GM23338 (cell line): ENCODE results near the gene SLC2A8. TPM values are rescaled to one million over a fixed set of nuclear protein-coding genes. Genes with fewer than 3 reads are reported as not detected.
A peak's percentile ranks its signal among the peaks of the same experiment; 100 is the strongest.

Experiments
- ATAC-seq: fragments of 200-7000 bp; cut with Tn5 transposase; 3 replicates; pipeline ENCODE4 v1.9.1; 2020
- DNase-seq: peaks from one replicate; pipeline ENCODE4 v3.0.0-alpha.2; 2015; ENCODE audit warnings: low spot score
- H2AFZ ChIP-seq: fragments of 200-600 bp; sonication (generic); 2 replicates; pipeline ENCODE4 v1.8.0; 2016; ENCODE audit warnings: antibody characterized with exemption, mild to moderate bottlenecking, moderate library complexity
- H3F3A ChIP-seq: fragments of 200-600 bp; sonication (generic); replicated peaks from 2 replicates; pipeline ENCODE4 v1.8.0; 2017; ENCODE audit warnings: antibody characterized with exemption, mixed run types, low read depth
- H3K27ac ChIP-seq: fragments of 200-600 bp; sonication (generic); 2 replicates; pipeline ENCODE4 v1.6.1; 2016; ENCODE audit warnings: low read depth
- H3K27me3 ChIP-seq: fragments of 200-600 bp; sonication (generic); 2 replicates; pipeline ENCODE4 v1.8.0; 2016; ENCODE audit warnings: mild to moderate bottlenecking, mixed run types, moderate library complexity; ENCODE audit not compliant: insufficient read depth
- H3K36me3 ChIP-seq: fragments of 200-600 bp; sonication (generic); 2 replicates; pipeline ENCODE4 v1.8.0; 2016; ENCODE audit warnings: mild to moderate bottlenecking; ENCODE audit not compliant: insufficient read depth
- H3K4me1 ChIP-seq: fragments of 200-600 bp; sonication (generic); 2 replicates; pipeline ENCODE4 v1.8.0; 2016; ENCODE audit warnings: mild to moderate bottlenecking, moderate library complexity; ENCODE audit not compliant: insufficient read depth
- H3K4me2 ChIP-seq: fragments of 200-600 bp; sonication (generic); 2 replicates; pipeline ENCODE4 v1.7.1; 2017; ENCODE audit warnings: mixed run types
- H3K4me3 ChIP-seq: fragments of 200-600 bp; sonication (generic); 2 replicates; pipeline ENCODE4 v1.6.1; 2016; ENCODE audit warnings: mixed run types
- H3K79me2 ChIP-seq: fragments of 200-600 bp; sonication (generic); replicated peaks from 2 replicates; pipeline ENCODE4 v1.8.0; 2017; ENCODE audit warnings: mild to moderate bottlenecking; ENCODE audit not compliant: insufficient read depth
- H3K9me2 ChIP-seq: fragments of 200-600 bp; sonication (generic); 2 replicates; pipeline ENCODE4 v1.8.0; 2017; ENCODE audit not compliant: insufficient read depth
- H4K20me1 ChIP-seq: fragments of 200-600 bp; sonication (generic); replicated peaks from 2 replicates; pipeline ENCODE4 v1.8.0; 2017; ENCODE audit warnings: mild to moderate bottlenecking; ENCODE audit not compliant: insufficient read depth
- H3K27ac Mint-ChIP-seq: 2 replicates; pipeline ENCODE4 v1.8.0; 2020; ENCODE audit warnings: inconsistent platforms, mild to moderate bottlenecking, moderate library complexity, mixed read lengths
- H3K27me3 Mint-ChIP-seq: 3 replicates; pipeline ENCODE4 v1.8.0; 2022; ENCODE audit warnings: low read depth, mild to moderate bottlenecking, moderate library complexity, mixed read lengths, inconsistent platforms; ENCODE audit not compliant: insufficient read depth, poor library complexity
- H3K36me3 Mint-ChIP-seq: 3 replicates; pipeline ENCODE4 v1.8.0; 2021; ENCODE audit warnings: low read depth, mild to moderate bottlenecking, inconsistent platforms, moderate library complexity, mixed read lengths
- H3K4me1 Mint-ChIP-seq: 3 replicates; pipeline ENCODE4 v1.8.0; 2020; ENCODE audit warnings: mild to moderate bottlenecking, inconsistent platforms, mixed read lengths
- H3K4me3 Mint-ChIP-seq: 3 replicates; pipeline ENCODE4 v1.8.0; 2021; ENCODE audit warnings: moderate library complexity, mild to moderate bottlenecking, inconsistent platforms, mixed read lengths
- H3K9me3 Mint-ChIP-seq: 3 replicates; pipeline ENCODE4 v1.8.0; 2020; ENCODE audit warnings: moderate library complexity, mild to moderate bottlenecking, inconsistent platforms, mixed read lengths
- CREB1 ChIP-seq: fragments of 250-450 bp; sonication (Bioruptor Pico); IDR thresholded peaks from 2 replicates; pipeline ENCODE4 v1.5.0; 2020; ENCODE audit warnings: low read depth, mild to moderate bottlenecking, moderate library complexity
- EZH2phosphoT487 ChIP-seq: fragments of 200-600 bp; sonication (generic); IDR thresholded peaks from one replicate; pipeline ENCODE4 v1.8.1; 2018; ENCODE audit warnings: antibody characterized with exemption; ENCODE audit not compliant: unreplicated experiment
- NANOG ChIP-seq: IDR thresholded peaks from 2 replicates; pipeline ENCODE4 v1.6.1; 2016; ENCODE audit warnings: antibody characterized with exemption, borderline replicate concordance
- STAT1 ChIP-seq: IDR thresholded peaks from one replicate; pipeline ENCODE4 v1.6.1; 2016; ENCODE audit warnings: antibody characterized with exemption; ENCODE audit not compliant: unreplicated experiment
- ZNF114 ChIP-seq: fragments of 250-450 bp; sonication (Bioruptor Pico); IDR thresholded peaks from 2 replicates; pipeline ENCODE4 v1.5.0; 2020; ENCODE audit warnings: mild to moderate bottlenecking, moderate library complexity
- polyA plus RNA-seq: library from polyadenylated mRNA; unstranded; fragments of >200 nt; fragmentation: Nextera tagmentation; extraction: Ambion mirVana; gene quantifications from 2 replicates; pipeline ENCODE4 v1.2.1, GENCODE V29; 2016
- total RNA-seq: library from RNA; depleted of rRNA; stranded (reverse); fragments of >200 nt; shearing (Covaris generic); gene quantifications from 2 replicates; pipeline ENCODE4 v1.2.3, GENCODE V29; 2014
- TF ChIP-seq, protein P1 (sequence below), 2 experiments: fragments of 200-600 bp in 1 of 2; sonication (generic) in 1 of 2; conservative IDR thresholded peaks; 2 replicates each; pipeline versions ENCODE4 v1.5.1 to v1.6.1; 2016 to 2017; ENCODE audit warnings: antibody characterized with exemption in 2 of 2, low read depth in 2 of 2, mild to moderate bottlenecking in 2 of 2, moderate library complexity in 1 of 2

The SLC2A8 gene
- total and polyA plus RNA-seq, 2 experiments from 2014 or later = 16.3 to 34.1 TPM

GRCh38 chr9:127417131-127418036 is 20.4 kb downstream of the SLC2A8 start:
- Histone ChIP-seq H3F3A (0 out of 2 replicates have a peak, but pooled peaks cover 6% of the 10 kb centered on the region), H3K79me2 (no peaks in the 10 kb centered on the region), H3K27ac (no peak overlapping the region), H3K4me1 (peaks cover 6% of the 10 kb centered on the region; the same call in 1 of the 2 replicates), H3K4me3 (no peak overlapping the region), H3K9me2 (no peaks in the 10 kb centered on the region), H4K20me1 (no peaks in the 10 kb centered on the region), H3K4me2 (no peak overlapping the region), H2AFZ (no peak overlapping the region), H3K36me3 (no peaks in the 10 kb centered on the region), H3K27me3 (no peaks in the 10 kb centered on the region)
- Mint-ChIP-seq H3K27me3 (peaks cover 13% of the 10 kb centered on the region), H3K27ac (no peak overlapping the region), H3K4me3 (no peak overlapping the region), H3K4me1 (peaks cover 20% of the 10 kb centered on the region), H3K9me3 (no peaks in the 10 kb centered on the region), H3K36me3 (peaks cover 6% of the 10 kb centered on the region; the same call in 1 of the 3 replicates)
- no peak for DNase-seq
- TF ChIP-seq ZNF114 (CRISPR knock-in tag) = no peak
- TF ChIP-seq NANOG = no peak
- TF ChIP-seq CREB1 (CRISPR knock-in tag) = no peak
- no peak for TF ChIP-seq STAT1
- TF ChIP-seq EZH2phosphoT487 = no peak
- ATAC-seq = peak; percentile 6; the same call in 1 of the 3 replicates

DNA sequence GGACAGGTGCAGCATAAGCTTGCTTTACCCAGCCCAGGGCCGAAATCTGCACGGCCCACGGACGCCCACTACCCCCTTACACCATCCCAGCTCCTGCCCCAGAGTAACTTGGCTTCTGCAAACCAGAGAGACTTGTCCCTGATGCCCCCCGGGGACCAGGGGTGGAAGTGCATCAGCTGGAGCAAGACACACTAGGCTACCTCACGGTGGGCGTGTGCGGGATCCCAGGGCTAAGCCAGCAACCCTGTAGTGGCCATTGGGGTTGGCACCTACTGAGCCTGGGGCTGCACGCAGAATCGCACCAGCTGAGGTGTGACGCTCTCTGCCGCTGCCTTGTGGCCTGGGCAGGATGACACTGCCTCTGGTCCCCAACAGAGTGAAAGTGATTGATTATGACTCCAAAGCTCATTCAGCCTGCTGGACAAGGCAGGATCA is 21.1 kb downstream of the SLC2A8 start:
- H3K4me3 Mint-ChIP-seq = peak overlapping the region; percentile 30; the same call in 1 of the 3 replicates
- H3K4me2 ChIP-seq = 0 out of 2 replicates have a peak overlapping the region, but pooled peaks have one; percentile 75
- no peaks in the 10 kb centered on the region for H3K9me3 Mint-ChIP-seq

More for the DNA sequence above, 21.1 kb downstream of the SLC2A8 start:
- H3K9me2 ChIP-seq = no peaks in the 10 kb centered on the region
- H2AFZ ChIP-seq = no peak overlapping the region
- no peaks in the 10 kb centered on the region for H3K36me3 ChIP-seq
- peak; percentile 92 for DNase-seq
- peak; percentile 98 for ATAC-seq
- 0 out of 2 replicates have a peak, but pooled peaks cover 6% of the 10 kb centered on the region for H3F3A ChIP-seq
- H3K27ac ChIP-seq = no peak overlapping the region
- TF ChIP-seq, protein P1, sequence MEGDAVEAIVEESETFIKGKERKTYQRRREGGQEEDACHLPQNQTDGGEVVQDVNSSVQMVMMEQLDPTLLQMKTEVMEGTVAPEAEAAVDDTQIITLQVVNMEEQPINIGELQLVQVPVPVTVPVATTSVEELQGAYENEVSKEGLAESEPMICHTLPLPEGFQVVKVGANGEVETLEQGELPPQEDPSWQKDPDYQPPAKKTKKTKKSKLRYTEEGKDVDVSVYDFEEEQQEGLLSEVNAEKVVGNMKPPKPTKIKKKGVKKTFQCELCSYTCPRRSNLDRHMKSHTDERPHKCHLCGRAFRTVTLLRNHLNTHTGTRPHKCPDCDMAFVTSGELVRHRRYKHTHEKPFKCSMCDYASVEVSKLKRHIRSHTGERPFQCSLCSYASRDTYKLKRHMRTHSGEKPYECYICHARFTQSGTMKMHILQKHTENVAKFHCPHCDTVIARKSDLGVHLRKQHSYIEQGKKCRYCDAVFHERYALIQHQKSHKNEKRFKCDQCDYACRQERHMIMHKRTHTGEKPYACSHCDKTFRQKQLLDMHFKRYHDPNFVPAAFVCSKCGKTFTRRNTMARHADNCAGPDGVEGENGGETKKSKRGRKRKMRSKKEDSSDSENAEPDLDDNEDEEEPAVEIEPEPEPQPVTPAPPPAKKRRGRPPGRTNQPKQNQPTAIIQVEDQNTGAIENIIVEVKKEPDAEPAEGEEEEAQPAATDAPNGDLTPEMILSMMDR (conservative IDR thresholded peaks at IDR 0.05; ENCODE audit: low read depth in 2 of 2) = peak; percentile 51 to 70
- TF ChIP-seq ZNF114 (CRISPR knock-in tag) = no peak
- Mint-ChIP-seq H3K36me3 (peaks cover 6% of the 10 kb centered on the region; the same call in 1 of the 3 replicates), H3K27me3 (peaks cover 13% of the 10 kb centered on the region), H3K27ac (no peak overlapping the region), H3K4me1 (peaks cover 23% of the 10 kb centered on the region)
- no peaks in the 10 kb centered on the region for H3K27me3 ChIP-seq
- H3K4me3 ChIP-seq = no peak overlapping the region
- H3K79me2 ChIP-seq = 0 out of 2 replicates have a peak, but pooled peaks cover 2% of the 10 kb centered on the region
- H3K4me1 ChIP-seq = peaks cover 6% of the 10 kb centered on the region; the same call in 1 of the 2 replicates
- no peaks in the 10 kb centered on the region for H4K20me1 ChIP-seq
